Thyroid gland (tissue), 4 donors: ENCODE measurements around the gene OTOS. TPM values are rescaled to one million over a fixed set of nuclear protein-coding genes. Genes with fewer than 3 reads are reported as not detected.

ENCODE experiments used
- DNase-seq, 2 donors: peaks; one replicate each; pipeline ENCODE4 v3.0.0-alpha.2; 2019
- H3K27ac ChIP-seq, 3 donors: fragments of 200-600 bp; sonication (generic); 1 replicate in 2 of 3; 2 replicates in 1 of 3; pipeline ENCODE4 v1.5.1; 2016 to 2019; ENCODE audit warnings: mild to moderate bottlenecking in 1 of 3, moderate library complexity in 1 of 3
- H3K27me3 ChIP-seq: fragments of 200-600 bp; sonication (generic); one replicate; pipeline ENCODE4 v1.5.1; 2019
- H3K36me3 ChIP-seq, 2 donors: fragments of 200-600 bp; sonication (generic); one replicate each; pipeline ENCODE4 v1.5.1; 2016 to 2019
- H3K4me1 ChIP-seq, 2 donors: fragments of 200-600 bp; sonication (generic); one replicate each; pipeline ENCODE4 v1.5.1; 2017 to 2019
- H3K4me3 ChIP-seq, 3 donors: fragments of 200-600 bp; sonication (generic); replicated peaks in 1 of 3; 1 replicate in 2 of 3; 2 replicates in 1 of 3; pipeline ENCODE4 v1.5.1; 2016; ENCODE audit warnings: mild to moderate bottlenecking in 1 of 3
- H3K9me3 ChIP-seq: fragments of 200-600 bp; sonication (generic); one replicate; pipeline ENCODE4 v1.5.1; 2017
- CTCF ChIP-seq, 6 experiments: fragments of 200-600 bp in 3 of 6; fragments of 450-650 bp in 3 of 6; sonication (generic) in 3 of 6; IDR thresholded peaks; one replicate each; pipeline ENCODE4 v1.5.1; 2016 to 2019; ENCODE audit warnings: antibody characterized with exemption in 6 of 6, mild to moderate bottlenecking in 2 of 6, inconsistent platforms in 1 of 6, moderate library complexity in 1 of 6
- POLR2A ChIP-seq, 2 donors: fragments of 450-650 bp; IDR thresholded peaks; one replicate each; pipeline ENCODE4 v1.6.1; 2017; ENCODE audit warnings: antibody characterized with exemption in 2 of 2, mild to moderate bottlenecking in 2 of 2, moderate library complexity in 1 of 2
- WGBS, 2 donors: methylation state at CpG; one replicate each; pipeline ENCODE4 v1.1.5; 2017; 5-methylcytosine and 5-hydroxymethylcytosine counted together
- intact Hi-C: fragments of 100-400 bp; cut with DNase I; formaldehyde crosslinking; loops from one replicate; pipeline ENCODE4 v1.15.1; 2023
- total RNA-seq, 4 donors: library from RNA; depleted of rRNA; stranded (reverse); fragments of >200 nt; gene quantifications; one replicate each; pipeline ENCODE4 v1.2.3, GENCODE V29; 2016

The OTOS gene
- total RNA-seq, 4 donors from 2014 or later, result 4.3 to 62.8 (median 22.1) TPM

- H3K4me1 ChIP-seq, result peaks cover 0 to 7% of the 10 kb centered on the region in 2 donors
- H3K4me3 ChIP-seq, result no peak overlapping the region
- no peaks in the 10 kb centered on the region for H3K36me3 ChIP-seq
- no peaks in the 10 kb centered on the region for H3K27me3 ChIP-seq
- DNase-seq, result no peak
- no peak for TF ChIP-seq POLR2A (IDR thresholded peaks at IDR 0.05)
- TF ChIP-seq CTCF (IDR thresholded peaks at IDR 0.05), result no peak
- H3K27ac ChIP-seq, result no peak overlapping the region
- intact Hi-C loops, result no loop called here
- no peaks in the 10 kb centered on the region for H3K9me3 ChIP-seq
- 75 to 79% methylated on average over 6 to 7 of the region's 12 CpGs for WGBS, 2 donors
Observed at GRCh38 chr2:240146627-240147278, 6.3 kb upstream of the OTOS start.

- intact Hi-C loops, result no loop called here
- Histone ChIP-seq H3K4me3 (no peak overlapping the region), H3K9me3 (no peaks in the 10 kb centered on the region), H3K27me3 (no peaks in the 10 kb centered on the region), H3K27ac (no peak overlapping the region), H3K36me3 (no peaks in the 10 kb centered on the region), H3K4me1 (peaks cover 5 to 9% of the 10 kb centered on the region in 2 donors)
- WGBS, 2 donors, result 15 to 22% methylated on average over 10 of the region's 10 CpGs
- DNase-seq, result no peak
- TF ChIP-seq CTCF (IDR thresholded peaks at IDR 0.05) (no peak), POLR2A (IDR thresholded peaks at IDR 0.05) (no peak)
Observed at GRCh38 chr2:240146141-240146561, 5.7 kb upstream of the OTOS start.

GRCh38 chr2:240145461-240145860 lies 5.0 kb upstream of the OTOS start:
- intact Hi-C loops, result loop anchor here (2.0 kb wide), 1 partner anchor 85 kb away; no protein-coding TSS in a partner anchor
- WGBS, 2 donors, result 79 to 87% methylated on average over 13 of the region's 13 CpGs

GRCh38 chr2:240144649-240145261 lies 4.3 kb upstream of the OTOS start:
- TF ChIP-seq POLR2A (IDR thresholded peaks at IDR 0.05) (no peak), CTCF (IDR thresholded peaks at IDR 0.05) (no peak)
- Histone ChIP-seq H3K4me1 (peaks cover 15 to 18% of the 10 kb centered on the region in 2 donors), H3K4me3 (no peak overlapping the region), H3K36me3 (no peaks in the 10 kb centered on the region), H3K27ac (no peak overlapping the region), H3K9me3 (no peaks in the 10 kb centered on the region), H3K27me3 (no peaks in the 10 kb centered on the region)
- 87 to 88% methylated on average over 16 to 17 of the region's 20 CpGs for WGBS, 2 donors
- no peak for DNase-seq
- intact Hi-C loops, result loop anchor here (2.0 kb wide), 1 partner anchor 84 kb away; no protein-coding TSS in a partner anchor

More at GRCh38 chr2:240145461-240145860, 5.0 kb upstream of the OTOS start:
- H3K27ac ChIP-seq, result no peak overlapping the region
- H3K27me3 ChIP-seq, result no peaks in the 10 kb centered on the region
- TF ChIP-seq POLR2A (IDR thresholded peaks at IDR 0.05) (no peak), CTCF (IDR thresholded peaks at IDR 0.05) (no peak)
- no peaks in the 10 kb centered on the region for H3K9me3 ChIP-seq
- no peak for DNase-seq
- H3K4me3 ChIP-seq, result no peak overlapping the region
- no peaks in the 10 kb centered on the region for H3K36me3 ChIP-seq
- peaks cover 9 to 13% of the 10 kb centered on the region in 2 donors for H3K4me1 ChIP-seq
